SIG-M5 treated with dmso at 0.1 percent for 504 hours (cell line): ENCODE measurements around the gene SIL1.

Experiments used
- DNase-seq: peaks from one replicate; lab custom pipeline; 2025; ENCODE audit not compliant: unreplicated experiment; lab: John Stamatoyannopoulos, UW

Gene SIL1

GRCh38 chr5:138898742-138899141, 299.4 kb downstream of the SIL1 start:
- no peak for DNase-seq

DNA sequence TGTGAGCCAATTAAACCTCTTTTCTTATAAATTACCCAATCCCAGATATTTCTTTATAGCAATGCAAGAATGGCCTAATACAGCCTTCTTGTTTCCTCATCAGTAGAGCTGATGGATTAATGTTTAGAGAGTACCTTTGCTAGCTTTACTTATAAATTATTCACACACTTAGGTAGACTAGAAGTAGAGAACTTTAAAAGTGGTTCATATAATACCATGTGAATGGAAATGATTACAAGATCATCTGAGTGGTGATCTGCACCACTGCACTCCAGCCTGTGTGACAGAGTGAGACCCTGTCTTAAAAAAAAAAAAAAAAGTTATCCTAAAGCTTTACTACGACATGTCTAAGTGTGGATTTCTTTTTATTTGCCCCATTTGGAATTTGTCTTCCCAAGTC, 299.9 kb downstream of the SIL1 start:
- DNase-seq: no peak
